ENCODE results near the gene ATP10B.

- no peak for TF ChIP-seq CTCF (conservative IDR thresholded peaks at IDR 0.05)
- no peak for TF ChIP-seq ZFX (IDR thresholded peaks at IDR 0.05)
Measured at GRCh38 chr5:160621526-160621925, 230.5 kb downstream of the ATP10B start.
